NCI-H748 treated with DMSO at 0.1 percent for 48 hours (cell line): ENCODE measurements around the gene VAC14.

Experiments
- DNase-seq: peaks from one replicate; lab custom pipeline; 2025; lab: John Stamatoyannopoulos, UW

Gene VAC14

GRCh38 chr16:70706948-70707465 is 94.0 kb downstream of the VAC14 start:
- no peak for DNase-seq

- no peak for DNase-seq
Measured at GRCh38 chr16:70705056-70705455, 95.9 kb downstream of the VAC14 start.

GRCh38 chr16:70704586-70704985 is 96.4 kb downstream of the VAC14 start:
- DNase-seq, result no peak

GRCh38 chr16:70703835-70704381 is 97.0 kb downstream of the VAC14 start:
- DNase-seq, result no peak

- no peak for DNase-seq
Measured at GRCh38 chr16:70703041-70703834, 97.7 kb downstream of the VAC14 start.

- no peak for DNase-seq
Measured at GRCh38 chr16:70702624-70703023, 98.3 kb downstream of the VAC14 start.

- DNase-seq, result no peak
Measured at GRCh38 chr16:70701998-70702397, 99.0 kb downstream of the VAC14 start.

GRCh38 chr16:70701596-70701995 is 99.4 kb downstream of the VAC14 start:
- DNase-seq, result no peak

- no peak for DNase-seq
Measured at GRCh38 chr16:70701036-70701435, 99.9 kb downstream of the VAC14 start.

GRCh38 chr16:70700101-70701020 is 100.6 kb downstream of the VAC14 start:
- DNase-seq, result no peak

GRCh38 chr16:70699696-70700095 is 101.3 kb downstream of the VAC14 start:
- DNase-seq, result no peak

- DNase-seq, result no peak
Measured at GRCh38 chr16:70698901-70699300, 102.1 kb downstream of the VAC14 start.

- DNase-seq, result no peak
Measured at GRCh38 chr16:70697594-70698170, 103.3 kb downstream of the VAC14 start.

- no peak for DNase-seq
Measured at GRCh38 chr16:70696952-70697593, 103.9 kb downstream of the VAC14 start.

GRCh38 chr16:70696355-70696754 is 104.6 kb downstream of the VAC14 start:
- no peak for DNase-seq

- no peak for DNase-seq
Measured at GRCh38 chr16:70695331-70696070, 105.5 kb downstream of the VAC14 start.

GRCh38 chr16:70694868-70695218 is 106.1 kb downstream of the VAC14 start:
- DNase-seq, result no peak

GRCh38 chr16:70694088-70694867 is 106.7 kb downstream of the VAC14 start:
- no peak for DNase-seq

GRCh38 chr16:70692873-70693671 is 107.9 kb downstream of the VAC14 start:
- DNase-seq, result no peak
